ENCODE measurements around the gene EYA4.

EYA4 gene

DNA sequence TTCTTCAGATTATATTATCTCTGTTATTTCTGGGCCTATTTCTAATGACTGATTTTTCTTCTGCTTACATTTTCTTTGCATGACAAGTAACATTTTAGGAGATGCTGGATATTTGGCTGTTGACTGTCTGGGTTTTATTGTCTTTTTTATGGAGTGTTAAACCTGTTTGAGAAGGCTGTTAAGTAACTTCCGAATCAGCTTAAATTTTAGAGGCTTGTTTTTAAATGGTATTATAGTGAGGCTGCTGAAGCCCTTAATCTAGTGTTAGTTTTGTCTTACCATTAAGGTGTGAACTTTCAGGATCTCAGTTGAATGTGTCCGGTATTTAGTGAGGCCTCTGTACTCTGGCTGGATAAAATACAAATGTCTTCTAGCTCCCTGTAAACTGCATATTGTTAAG lies 109.8 kb downstream of the EYA4 start:
- no peak overlapping the region for H3K27ac ChIP-seq (ENCODE audit: low read depth, low read length)
- H3K9ac ChIP-seq (ENCODE audit: low read length): no peak overlapping the region
- H3K36me3 ChIP-seq (ENCODE audit: low read length): no peaks in the 10 kb centered on the region
- no peaks in the 10 kb centered on the region for H3K27me3 ChIP-seq (ENCODE audit: low read length)
- no peak overlapping the region for H3K4me3 ChIP-seq (ENCODE audit: insufficient read depth, low read length, poor library complexity, severe bottlenecking)
- H3K4me2 ChIP-seq (ENCODE audit: low read depth, low read length, poor library complexity, severe bottlenecking): no peak overlapping the region
- H4K20me1 ChIP-seq (ENCODE audit: low read depth, low read length): no peaks in the 10 kb centered on the region
- no peaks in the 10 kb centered on the region for H3K9me2 ChIP-seq (replicated peaks; ENCODE audit: insufficient read depth, low read length)
- H3K9me3 ChIP-seq (ENCODE audit: insufficient read depth, low read length): no peaks in the 10 kb centered on the region
- TF ChIP-seq, protein P1, sequence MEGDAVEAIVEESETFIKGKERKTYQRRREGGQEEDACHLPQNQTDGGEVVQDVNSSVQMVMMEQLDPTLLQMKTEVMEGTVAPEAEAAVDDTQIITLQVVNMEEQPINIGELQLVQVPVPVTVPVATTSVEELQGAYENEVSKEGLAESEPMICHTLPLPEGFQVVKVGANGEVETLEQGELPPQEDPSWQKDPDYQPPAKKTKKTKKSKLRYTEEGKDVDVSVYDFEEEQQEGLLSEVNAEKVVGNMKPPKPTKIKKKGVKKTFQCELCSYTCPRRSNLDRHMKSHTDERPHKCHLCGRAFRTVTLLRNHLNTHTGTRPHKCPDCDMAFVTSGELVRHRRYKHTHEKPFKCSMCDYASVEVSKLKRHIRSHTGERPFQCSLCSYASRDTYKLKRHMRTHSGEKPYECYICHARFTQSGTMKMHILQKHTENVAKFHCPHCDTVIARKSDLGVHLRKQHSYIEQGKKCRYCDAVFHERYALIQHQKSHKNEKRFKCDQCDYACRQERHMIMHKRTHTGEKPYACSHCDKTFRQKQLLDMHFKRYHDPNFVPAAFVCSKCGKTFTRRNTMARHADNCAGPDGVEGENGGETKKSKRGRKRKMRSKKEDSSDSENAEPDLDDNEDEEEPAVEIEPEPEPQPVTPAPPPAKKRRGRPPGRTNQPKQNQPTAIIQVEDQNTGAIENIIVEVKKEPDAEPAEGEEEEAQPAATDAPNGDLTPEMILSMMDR (IDR thresholded peaks at IDR 0.05; ENCODE audit: insufficient read depth, low read length, poor library complexity, severe bottlenecking): no peak
- no peak for TF ChIP-seq EZH2phosphoT487 (conservative IDR thresholded peaks at IDR 0.05; ENCODE audit: low read length)
- no peak overlapping the region for H2AFZ ChIP-seq (ENCODE audit: low read depth, low read length, severe bottlenecking)
- H3K79me2 ChIP-seq (ENCODE audit: insufficient read depth, low read length): no peaks in the 10 kb centered on the region
- no peaks in the 10 kb centered on the region for H3F3A ChIP-seq (ENCODE audit: insufficient read depth)

DNA sequence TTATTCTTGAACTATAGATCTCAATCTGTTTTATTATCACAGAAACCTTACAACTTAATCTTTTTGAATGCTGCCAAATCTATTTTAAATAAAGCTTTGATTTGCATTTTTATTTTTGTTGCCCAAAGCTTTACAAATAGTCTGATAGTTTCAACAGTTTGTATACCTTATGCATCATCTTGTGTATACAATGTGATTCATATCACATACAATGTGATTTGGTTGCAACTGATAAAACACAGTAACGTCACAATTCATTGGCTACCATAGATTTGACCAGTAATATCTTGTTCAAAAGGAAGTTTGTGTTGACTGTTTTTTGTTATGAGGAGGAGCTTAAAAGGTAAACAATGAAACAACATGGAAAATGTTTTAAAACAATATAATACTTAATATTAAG lies 110.9 kb downstream of the EYA4 start:
- Histone ChIP-seq H3K27me3 (ENCODE audit: low read length) (no peaks in the 10 kb centered on the region), H3K27ac (ENCODE audit: low read depth, low read length) (no peak overlapping the region), H4K20me1 (ENCODE audit: low read depth, low read length) (no peaks in the 10 kb centered on the region), H3K9ac (ENCODE audit: low read length) (no peak overlapping the region), H3K36me3 (ENCODE audit: low read length) (no peaks in the 10 kb centered on the region), H3K9me3 (ENCODE audit: insufficient read depth, low read length) (no peaks in the 10 kb centered on the region), H3K4me2 (ENCODE audit: low read depth, low read length, poor library complexity, severe bottlenecking) (no peak overlapping the region), H2AFZ (ENCODE audit: low read depth, low read length, severe bottlenecking) (no peak overlapping the region), H3K4me3 (ENCODE audit: insufficient read depth, low read length, poor library complexity, severe bottlenecking) (no peak overlapping the region), H3F3A (ENCODE audit: insufficient read depth) (no peaks in the 10 kb centered on the region), H3K79me2 (ENCODE audit: insufficient read depth, low read length) (no peaks in the 10 kb centered on the region), H3K9me2 (replicated peaks; ENCODE audit: insufficient read depth, low read length) (no peaks in the 10 kb centered on the region)
- TF ChIP-seq, protein P1 (IDR thresholded peaks at IDR 0.05; ENCODE audit: insufficient read depth, low read length, poor library complexity, severe bottlenecking): no peak
- TF ChIP-seq EZH2phosphoT487 (conservative IDR thresholded peaks at IDR 0.05; ENCODE audit: low read length): no peak

DNA sequence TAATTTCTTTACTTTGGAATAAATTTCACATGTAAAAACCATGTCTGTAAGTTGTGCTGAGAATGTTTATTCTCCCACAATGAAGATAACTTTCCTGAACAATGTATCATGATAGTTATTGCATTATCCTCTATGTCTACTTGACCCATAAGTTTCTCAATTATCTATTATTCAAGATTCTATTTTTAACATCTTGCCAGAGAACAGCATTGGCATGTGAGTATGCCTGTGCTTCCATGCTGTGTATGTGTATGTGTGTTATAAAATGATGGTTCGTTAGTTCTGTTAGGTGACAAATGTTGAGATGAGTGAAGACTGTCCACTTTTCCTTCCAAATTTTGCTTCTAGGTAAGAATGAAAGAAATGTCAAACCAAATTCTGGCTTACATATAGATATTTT lies 111.9 kb downstream of the EYA4 start:
- no peak overlapping the region for H2AFZ ChIP-seq (ENCODE audit: low read depth, low read length, severe bottlenecking)

More for the DNA sequence above, 111.9 kb downstream of the EYA4 start:
- H3K9ac ChIP-seq (ENCODE audit: low read length): no peak overlapping the region
- H3K27ac ChIP-seq (ENCODE audit: low read depth, low read length): no peak overlapping the region
- H3K79me2 ChIP-seq (ENCODE audit: insufficient read depth, low read length): no peaks in the 10 kb centered on the region
- no peaks in the 10 kb centered on the region for H3K27me3 ChIP-seq (ENCODE audit: low read length)
- TF ChIP-seq EZH2phosphoT487 (conservative IDR thresholded peaks at IDR 0.05; ENCODE audit: low read length): no peak
- TF ChIP-seq, protein P1 (IDR thresholded peaks at IDR 0.05; ENCODE audit: insufficient read depth, low read length, poor library complexity, severe bottlenecking): no peak
- no peak overlapping the region for H3K4me3 ChIP-seq (ENCODE audit: insufficient read depth, low read length, poor library complexity, severe bottlenecking)
- no peaks in the 10 kb centered on the region for H3K9me3 ChIP-seq (ENCODE audit: insufficient read depth, low read length)
- no peaks in the 10 kb centered on the region for H3K9me2 ChIP-seq (replicated peaks; ENCODE audit: insufficient read depth, low read length)
- H4K20me1 ChIP-seq (ENCODE audit: low read depth, low read length): no peaks in the 10 kb centered on the region
- no peak overlapping the region for H3K4me2 ChIP-seq (ENCODE audit: low read depth, low read length, poor library complexity, severe bottlenecking)
- no peaks in the 10 kb centered on the region for H3F3A ChIP-seq (ENCODE audit: insufficient read depth)
- H3K36me3 ChIP-seq (ENCODE audit: low read length): no peaks in the 10 kb centered on the region

Data from SU-DHL-6 (cell line).